BE2C (cell line): ENCODE results near the gene ACSM3.

ENCODE experiments used
- DNase-seq: peaks from one replicate; pipeline ENCODE4 v3.0.0-alpha.2; 2020
- H3K27me3 ChIP-seq: fragments of 250-450 bp; sonication (Bioruptor Pico); 2 replicates; pipeline ENCODE4 v1.5.1; 2020; ENCODE audit warnings: mild to moderate bottlenecking
- H3K36me3 ChIP-seq: fragments of 250-450 bp; sonication (Bioruptor Pico); 2 replicates; pipeline ENCODE4 v1.5.1; 2020; ENCODE audit warnings: mild to moderate bottlenecking
- H3K4me1 ChIP-seq: fragments of 250-450 bp; sonication (Bioruptor Pico); 2 replicates; pipeline ENCODE4 v1.5.1; 2020
- H3K4me3 ChIP-seq: 2 replicates; pipeline ENCODE4 v1.5.1; 2011; ENCODE audit warnings: low read depth, low read length
- H3K9me3 ChIP-seq: fragments of 250-450 bp; sonication (Bioruptor Pico); 2 replicates; pipeline ENCODE4 v1.5.1; 2020
- CTCF ChIP-seq: IDR thresholded peaks from 2 replicates; pipeline ENCODE4 v1.5.1; 2012; ENCODE audit warnings: mild to moderate bottlenecking, low read depth, low read length

Gene ACSM3

GRCh38 chr16:20768818-20769217 lies 5.0 kb downstream of the ACSM3 start:
- Histone ChIP-seq H3K36me3 (no peaks in the 10 kb centered on the region), H3K27me3 (peaks cover 2% of the 10 kb centered on the region; the same call in 1 of the 2 replicates), H3K4me1 (no peaks in the 10 kb centered on the region), H3K4me3 (no peak overlapping the region), H3K9me3 (no peaks in the 10 kb centered on the region)
- DNase-seq = no peak
- TF ChIP-seq CTCF = no peak

DNA sequence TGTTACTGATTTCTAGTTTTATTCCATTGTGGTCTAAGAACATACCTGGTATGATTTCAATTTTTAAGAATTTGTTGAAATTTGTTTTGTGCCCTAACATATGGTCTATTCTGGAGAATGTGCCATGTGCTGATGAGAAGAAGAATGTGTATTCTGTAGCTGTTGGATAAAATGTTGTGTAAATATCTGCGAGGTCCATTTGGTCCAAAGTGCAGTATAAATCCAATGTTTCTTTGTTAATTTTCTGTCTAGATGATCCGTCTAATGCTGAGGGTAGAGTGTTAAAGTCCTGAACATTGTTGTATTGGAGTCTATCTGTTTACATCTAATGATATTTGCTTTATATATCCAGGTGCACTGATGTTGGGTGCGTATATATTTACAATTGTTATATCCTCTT lies 9.9 kb downstream of the ACSM3 start:
- no peak overlapping the region for H3K4me3 ChIP-seq
- H3K4me1 ChIP-seq = no peaks in the 10 kb centered on the region
- H3K27me3 ChIP-seq = no peaks in the 10 kb centered on the region; the same call in 1 of the 2 replicates
- TF ChIP-seq CTCF = no peak
- H3K36me3 ChIP-seq = no peaks in the 10 kb centered on the region
- DNase-seq = no peak
- H3K9me3 ChIP-seq = no peaks in the 10 kb centered on the region

- peak; percentile 82 for TF ChIP-seq CTCF
These were observed 11.0 kb downstream of the ACSM3 start for GRCh38 chr16:20774703-20775362.

GRCh38 chr16:20781697-20782096 lies 17.9 kb downstream of the ACSM3 start:
- no peak for TF ChIP-seq CTCF
- Histone ChIP-seq H3K9me3 (no peaks in the 10 kb centered on the region), H3K27me3 (0 out of 2 replicates have a peak, but pooled peaks cover 6% of the 10 kb centered on the region), H3K4me3 (no peak overlapping the region), H3K4me1 (no peaks in the 10 kb centered on the region), H3K36me3 (no peaks in the 10 kb centered on the region)
- DNase-seq = no peak

More at GRCh38 chr16:20774703-20775362, 11.0 kb downstream of the ACSM3 start:
- Histone ChIP-seq H3K4me1 (no peaks in the 10 kb centered on the region), H3K27me3 (no peaks in the 10 kb centered on the region), H3K9me3 (no peaks in the 10 kb centered on the region), H3K4me3 (no peak overlapping the region), H3K36me3 (no peaks in the 10 kb centered on the region)
- peak; percentile 79 for DNase-seq

DNA sequence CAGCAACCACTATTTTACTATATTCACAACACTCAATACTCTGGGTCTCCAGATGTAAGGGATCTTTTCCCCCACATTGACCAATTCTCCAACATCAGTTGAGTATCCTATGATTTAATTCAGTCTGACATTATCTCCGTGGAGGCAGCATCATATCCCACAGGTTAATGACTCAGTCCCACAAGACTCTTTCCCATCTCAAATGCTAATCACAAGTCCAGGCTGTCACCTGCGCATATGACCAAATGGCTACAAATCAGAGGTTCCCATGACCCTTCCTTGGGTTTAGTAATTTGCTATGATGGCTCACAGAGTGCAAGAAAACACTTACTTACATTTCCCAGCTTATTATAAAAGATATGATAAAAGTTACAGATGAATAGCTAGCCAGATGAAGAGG lies 18.7 kb downstream of the ACSM3 start:
- no peak for DNase-seq
- Histone ChIP-seq H3K9me3 (no peaks in the 10 kb centered on the region), H3K4me1 (no peaks in the 10 kb centered on the region), H3K27me3 (0 out of 2 replicates have a peak, but pooled peaks cover 6% of the 10 kb centered on the region), H3K36me3 (no peaks in the 10 kb centered on the region), H3K4me3 (no peak overlapping the region)
- no peak for TF ChIP-seq CTCF

DNA sequence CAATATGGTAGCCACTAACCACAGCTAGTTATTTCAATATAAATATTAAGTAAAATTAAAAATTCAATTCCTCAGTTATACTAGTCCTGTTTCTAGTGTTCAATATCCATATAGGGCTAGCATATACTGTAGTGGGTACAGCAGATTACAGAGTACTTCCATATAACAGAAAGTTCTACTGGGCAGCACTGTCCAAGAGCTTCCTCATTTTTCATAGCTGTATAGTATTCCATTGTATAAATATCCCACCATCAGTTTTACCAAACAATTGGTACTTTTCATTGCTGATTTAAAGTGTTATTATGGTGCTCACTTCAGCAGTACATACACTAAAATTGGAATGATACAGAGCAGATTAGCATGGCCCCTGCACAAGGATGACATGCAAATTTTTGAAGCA lies 20.4 kb downstream of the ACSM3 start:
- no peak for TF ChIP-seq CTCF
- Histone ChIP-seq H3K4me3 (no peak overlapping the region), H3K27me3 (0 out of 2 replicates have a peak, but pooled peaks cover 6% of the 10 kb centered on the region), H3K36me3 (no peaks in the 10 kb centered on the region), H3K4me1 (no peaks in the 10 kb centered on the region), H3K9me3 (no peaks in the 10 kb centered on the region)
- DNase-seq = no peak
